ENCODE data around the gene CHI3L2. TPM values are rescaled to one million over a fixed set of nuclear protein-coding genes. Genes with fewer than 3 reads are reported as not detected.

Gene CHI3L2
- total and polyA plus RNA-seq, 7 donors = 0.24 to 2.2 (median 0.42) TPM

- H3K36me3 ChIP-seq (ENCODE audit: insufficient read depth in 1 of 2, low read depth in 1 of 2) = no peaks in the 10 kb centered on the region
- intact Hi-C loops (cut with DNase I) = no loop called here
- H3K27me3 ChIP-seq (ENCODE audit: insufficient read depth in 3 of 3, low read length in 2 of 3) = no peaks in the 10 kb centered on the region
- 92 to 96% (median 95%) methylated on average over 3 of the region's 3 CpGs for WGBS, 3 donors
- no peak overlapping the region for H3K4me3 ChIP-seq
- H3K9me3 ChIP-seq = no peaks in the 10 kb centered on the region
- no peaks in the 10 kb centered on the region for H3K4me1 ChIP-seq
- no peak for DNase-seq
- H3K27ac ChIP-seq = no peak overlapping the region
- TF ChIP-seq CTCF (IDR thresholded peaks at IDR 0.05) = no peak
- no peak for ATAC-seq
Observed at GRCh38 chr1:111232134-111232533, 4.6 kb downstream of the CHI3L2 start.

- no peak for TF ChIP-seq CTCF (IDR thresholded peaks at IDR 0.05)
- no peaks in the 10 kb centered on the region for H3K4me1 ChIP-seq
- WGBS, 3 donors = 87 to 89% (median 89%) methylated on average over 4 of the region's 4 CpGs
Observed at GRCh38 chr1:111234258-111234657, 6.7 kb downstream of the CHI3L2 start.

GRCh38 chr1:111234866-111235265 lies 7.4 kb downstream of the CHI3L2 start:
- no peak for TF ChIP-seq CTCF (IDR thresholded peaks at IDR 0.05)
- WGBS, 3 donors = 72 to 81% (median 78%) methylated on average over 3 of the region's 3 CpGs
- DNase-seq (no peak), ATAC-seq (no peak)
- Histone ChIP-seq H3K4me3 (no peak overlapping the region), H3K9me3 (no peaks in the 10 kb centered on the region), H3K27ac (no peak overlapping the region), H3K36me3 (ENCODE audit: insufficient read depth in 1 of 2, low read depth in 1 of 2) (no peaks in the 10 kb centered on the region), H3K27me3 (ENCODE audit: insufficient read depth in 3 of 3, low read length in 2 of 3) (no peaks in the 10 kb centered on the region), H3K4me1 (no peaks in the 10 kb centered on the region)
- intact Hi-C loops (cut with DNase I) = no loop called here

More at GRCh38 chr1:111234258-111234657, 6.7 kb downstream of the CHI3L2 start:
- no peaks in the 10 kb centered on the region for H3K36me3 ChIP-seq (ENCODE audit: insufficient read depth in 1 of 2, low read depth in 1 of 2)
- no peak overlapping the region for H3K27ac ChIP-seq
- no peaks in the 10 kb centered on the region for H3K9me3 ChIP-seq
- intact Hi-C loops (cut with DNase I) = no loop called here
- ATAC-seq (no peak), DNase-seq (no peak)
- no peak overlapping the region for H3K4me3 ChIP-seq
- H3K27me3 ChIP-seq (ENCODE audit: insufficient read depth in 3 of 3, low read length in 2 of 3) = no peaks in the 10 kb centered on the region

GRCh38 chr1:111236379-111236778 lies 8.9 kb downstream of the CHI3L2 start:
- Histone ChIP-seq H3K27me3 (ENCODE audit: insufficient read depth in 3 of 3, low read length in 2 of 3) (no peaks in the 10 kb centered on the region), H3K4me3 (no peak overlapping the region), H3K4me1 (no peaks in the 10 kb centered on the region), H3K36me3 (ENCODE audit: insufficient read depth in 1 of 2, low read depth in 1 of 2) (no peaks in the 10 kb centered on the region), H3K27ac (no peak overlapping the region), H3K9me3 (no peaks in the 10 kb centered on the region)
- intact Hi-C loops (cut with DNase I) = no loop called here
- no peak for TF ChIP-seq CTCF (IDR thresholded peaks at IDR 0.05)
- WGBS, 3 donors = 10 to 22% (median 20%) methylated on average over 1 of the region's 1 CpG
- DNase-seq (no peak), ATAC-seq (no peak)

DNA sequence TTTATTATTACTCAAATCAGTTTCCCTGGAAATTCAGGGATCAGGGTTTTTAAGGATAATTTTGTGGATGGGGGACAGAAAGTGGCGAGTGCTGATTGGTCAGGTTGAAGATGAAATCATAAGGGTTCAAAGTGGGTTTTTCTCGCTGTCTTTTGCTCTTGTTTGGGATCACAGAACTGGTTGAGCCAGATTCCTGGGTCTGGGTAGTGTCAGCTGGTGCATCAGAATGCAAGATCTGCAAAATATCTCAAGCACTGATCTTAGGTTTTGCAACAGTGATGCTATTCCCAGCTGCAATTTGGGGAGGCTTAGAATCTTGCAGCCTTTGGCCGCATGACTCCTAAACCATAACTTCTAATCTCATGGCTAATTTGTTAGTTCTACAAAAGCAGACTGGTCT lies 9.3 kb downstream of the CHI3L2 start:
- TF ChIP-seq CTCF (IDR thresholded peaks at IDR 0.05) = no peak
- Histone ChIP-seq H3K27me3 (ENCODE audit: insufficient read depth in 3 of 3, low read length in 2 of 3) (no peaks in the 10 kb centered on the region), H3K9me3 (no peaks in the 10 kb centered on the region), H3K27ac (no peak overlapping the region), H3K4me3 (no peak overlapping the region), H3K4me1 (no peaks in the 10 kb centered on the region), H3K36me3 (ENCODE audit: insufficient read depth in 1 of 2, low read depth in 1 of 2) (no peaks in the 10 kb centered on the region)
- ATAC-seq (no peak), DNase-seq (no peak)
- WGBS, 3 donors = 61 to 78% (median 65%) methylated on average over 3 of the region's 3 CpGs
- intact Hi-C loops (cut with DNase I) = no loop called here
